Measurements from ENCODE around the gene PCDHA5. TPM values are rescaled to one million over a fixed set of nuclear protein-coding genes. Genes with fewer than 3 reads are reported as not detected.
"Not testable (repeated sequence)": the region's sequence is repeated elsewhere in the genome, so short reads cannot be mapped to it uniquely, and the experiment has no call there.

The PCDHA5 gene
- total RNA-seq, 3 donors from 2014 or later = 0.10 to 0.35 (median 0.26) TPM

GRCh38 chr5:140835622-140836510 lies 14.5 kb downstream of the PCDHA5 start:
- no peak for TF ChIP-seq CTCF (IDR thresholded peaks at IDR 0.05)
- intact Hi-C loops (cut with DNase I, micrococcal nuclease) = no loop called here
- no peak for ATAC-seq

DNA sequence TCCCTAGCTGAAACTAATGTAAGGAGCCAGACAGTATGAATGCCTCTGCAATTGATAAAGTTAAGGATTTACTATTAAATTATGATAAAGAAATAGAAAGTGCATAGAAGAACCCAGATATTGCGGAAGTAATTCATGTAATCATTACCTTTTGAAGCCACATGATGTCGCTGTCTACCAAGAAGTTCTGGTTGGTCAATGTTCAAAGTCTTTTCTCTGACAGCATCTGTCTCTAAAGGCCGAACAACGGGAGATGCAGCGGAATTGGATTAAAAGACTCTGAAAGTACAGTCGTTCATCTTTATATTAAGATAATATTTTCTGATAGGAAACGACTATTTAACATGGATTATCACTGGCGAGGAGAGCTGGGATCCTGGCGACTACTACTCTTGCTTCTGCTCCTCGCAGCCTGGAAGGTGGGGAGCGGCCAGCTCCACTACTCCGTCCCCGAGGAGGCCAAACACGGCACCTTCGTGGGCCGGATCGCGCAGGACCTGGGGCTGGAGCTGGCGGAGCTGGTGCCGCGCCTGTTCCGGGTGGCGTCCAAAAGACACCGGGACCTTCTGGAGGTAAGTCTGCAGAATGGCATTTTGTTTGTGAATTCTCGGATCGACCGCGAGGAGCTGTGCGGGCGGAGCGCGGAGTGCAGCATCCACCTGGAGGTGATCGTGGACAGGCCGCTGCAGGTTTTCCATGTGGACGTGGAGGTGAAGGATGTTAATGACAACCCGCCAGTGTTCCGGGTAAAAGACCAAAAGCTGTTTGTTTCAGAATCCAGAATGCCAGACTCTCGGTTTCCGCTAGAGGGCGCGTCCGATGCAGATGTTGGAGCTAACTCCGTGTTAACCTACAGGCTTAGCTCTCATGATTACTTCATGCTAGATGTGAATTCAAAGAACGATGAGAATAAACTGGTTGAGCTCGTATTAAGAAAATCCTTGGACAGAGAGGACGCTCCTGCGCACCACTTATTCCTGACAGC lies 19.9 kb downstream of the PCDHA5 start, which contains the start of gene PCDHA8:
Gene PCDHA8 (plus strand): TSS at position 210 of the 985 bp plus-strand sequence. CDS start 135 bp downstream, at position 345.
- Histone ChIP-seq H3K9me3 (peaks cover 5% of the 10 kb centered on the region), H3K36me3 (ENCODE audit: low read depth) (no peaks in the 10 kb centered on the region), H3K4me1 (ENCODE audit: low read depth) (no peaks in the 10 kb centered on the region), H3K4me3 (no peak within 1 kb of the TSS)
- no peak for DNase-seq
- no peak for ATAC-seq
- TF ChIP-seq CTCF (IDR thresholded peaks at IDR 0.05) = no peak
- intact Hi-C loops (cut with DNase I, micrococcal nuclease) = no loop called here

More at GRCh38 chr5:140835622-140836510, 14.5 kb downstream of the PCDHA5 start:
- Histone ChIP-seq H3K4me1 (ENCODE audit: low read depth) (no peaks in the 10 kb centered on the region), H3K4me3 (no peak overlapping the region), H3K36me3 (ENCODE audit: low read depth) (no peaks in the 10 kb centered on the region), H3K9me3 (peaks cover 24% of the 10 kb centered on the region)
- DNase-seq = no peak

DNA sequence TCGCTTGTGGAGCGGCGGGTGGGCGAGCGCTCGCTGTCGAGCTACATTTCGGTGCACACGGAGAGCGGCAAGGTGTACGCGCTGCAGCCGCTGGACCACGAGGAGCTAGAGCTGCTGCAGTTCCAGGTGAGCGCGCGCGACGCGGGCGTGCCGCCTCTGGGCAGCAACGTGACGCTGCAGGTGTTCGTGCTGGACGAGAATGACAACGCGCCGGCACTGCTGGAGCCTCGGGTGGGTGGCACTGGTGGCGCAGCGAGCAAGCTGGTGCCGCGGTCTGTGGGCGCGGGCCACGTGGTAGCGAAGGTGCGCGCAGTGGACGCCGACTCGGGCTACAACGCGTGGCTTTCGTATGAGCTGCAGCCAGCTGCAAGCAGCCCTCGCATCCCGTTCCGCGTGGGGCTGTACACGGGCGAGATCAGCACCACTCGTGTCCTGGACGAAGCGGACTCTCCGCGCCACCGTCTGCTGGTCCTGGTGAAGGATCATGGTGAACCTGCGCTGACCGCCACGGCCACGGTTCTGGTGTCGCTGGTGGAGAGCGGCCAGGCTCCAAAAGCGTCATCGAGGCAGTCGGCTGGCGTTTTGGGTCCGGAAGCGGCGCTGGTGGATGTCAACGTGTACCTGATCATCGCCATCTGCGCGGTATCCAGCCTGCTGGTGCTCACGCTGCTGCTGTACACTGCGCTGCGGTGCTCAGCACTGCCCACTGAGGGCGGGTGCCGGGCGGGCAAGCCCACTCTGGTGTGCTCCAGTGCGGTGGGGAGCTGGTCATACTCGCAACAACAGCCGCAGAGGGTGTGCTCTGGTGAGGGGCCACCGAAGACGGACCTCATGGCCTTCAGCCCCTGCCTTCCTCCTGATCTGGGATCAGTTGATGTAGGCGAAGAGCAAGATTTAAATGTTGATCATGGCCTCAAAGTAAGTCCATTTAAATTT lies 21.7 kb downstream of the PCDHA5 start:
- Histone ChIP-seq H3K36me3 (ENCODE audit: low read depth) (no peaks in the 10 kb centered on the region), H3K4me3 (no peak overlapping the region), H3K9me3 (no peaks in the 10 kb centered on the region), H3K4me1 (ENCODE audit: low read depth) (no peaks in the 10 kb centered on the region)
- ATAC-seq = no peak
- intact Hi-C loops (cut with DNase I, micrococcal nuclease) = no loop called here
- no peak for DNase-seq
- no peak for TF ChIP-seq CTCF (IDR thresholded peaks at IDR 0.05)

- H3K4me1 ChIP-seq (ENCODE audit: low read depth); H3K4me3 ChIP-seq; ATAC-seq; DNase-seq; intact Hi-C loops (cut with DNase I, micrococcal nuclease); H3K36me3 ChIP-seq (ENCODE audit: low read depth): not testable (repeated sequence)
- peaks cover 11% of the 10 kb centered on the region for H3K9me3 ChIP-seq
Measured at GRCh38 chr5:140848139-140849102, 27.0 kb downstream of the PCDHA5 start, which contains the start of gene PCDHA9. Gene PCDHA9, plus strand, starts transcription at chr5:140848382. Its CDS starts 114 bp downstream, at chr5:140848496.

GRCh38 chr5:140849831-140850634 lies 28.6 kb downstream of the PCDHA5 start:
- peaks cover 11% of the 10 kb centered on the region for H3K9me3 ChIP-seq
- ATAC-seq; DNase-seq; H3K4me3 ChIP-seq; H3K36me3 ChIP-seq (ENCODE audit: low read depth); H3K4me1 ChIP-seq (ENCODE audit: low read depth); intact Hi-C loops (cut with DNase I, micrococcal nuclease): not testable (repeated sequence)
